Effector CD4-positive, alpha-beta T cell (primary cell): ENCODE results near the gene KLK3.
"Not testable (repeated sequence)": the region's sequence is repeated elsewhere in the genome, so short reads cannot be mapped to it uniquely, and the experiment has no call there.

ENCODE experiments used
- DNase-seq: peaks from one replicate; pipeline ENCODE4 v3.0.0-alpha.2; 2020

KLK3 gene

GRCh38 chr19:50870417-50871089 lies 15.8 kb downstream of the KLK3 start:
- DNase-seq, result no peak

GRCh38 chr19:50873056-50873455 lies 18.3 kb downstream of the KLK3 start, which contains the start of gene KLK2:
KLK2 (plus strand) TSS chr19:50873439; CDS start chr19:50873474, 35 bp downstream.
- no peak for DNase-seq

GRCh38 chr19:50874211-50874610 lies 19.5 kb downstream of the KLK3 start:
- DNase-seq, result no peak

GRCh38 chr19:50875795-50876422 lies 21.2 kb downstream of the KLK3 start:
- no peak for DNase-seq

- DNase-seq, result no peak
Observed at GRCh38 chr19:50876456-50876855, 21.7 kb downstream of the KLK3 start.

GRCh38 chr19:50877338-50877737 lies 22.6 kb downstream of the KLK3 start:
- DNase-seq, result no peak

- DNase-seq, result no peak
Observed at GRCh38 chr19:50878851-50879250, 24.1 kb downstream of the KLK3 start.

- DNase-seq, result no peak
Observed at GRCh38 chr19:50880241-50880640, 25.5 kb downstream of the KLK3 start.

GRCh38 chr19:50882188-50882587 lies 27.5 kb downstream of the KLK3 start:
- no peak for DNase-seq

GRCh38 chr19:50889638-50890037 lies 34.9 kb downstream of the KLK3 start:
- no peak for DNase-seq

GRCh38 chr19:50890422-50891252 lies 35.9 kb downstream of the KLK3 start:
- DNase-seq, result no peak

GRCh38 chr19:50891253-50891625 lies 36.5 kb downstream of the KLK3 start:
- no peak for DNase-seq

- DNase-seq, result no peak
Observed at GRCh38 chr19:50893047-50893736, 38.5 kb downstream of the KLK3 start.

GRCh38 chr19:50894478-50895356 lies 40.0 kb downstream of the KLK3 start:
- DNase-seq, result no peak

- not testable (repeated sequence) for DNase-seq
Observed at GRCh38 chr19:50896089-50896590, 41.4 kb downstream of the KLK3 start.

- no peak for DNase-seq
Observed at GRCh38 chr19:50896591-50897190, 42.0 kb downstream of the KLK3 start.

GRCh38 chr19:50897191-50897607 lies 42.5 kb downstream of the KLK3 start:
- DNase-seq, result no peak

GRCh38 chr19:50897612-50898011 lies 42.9 kb downstream of the KLK3 start:
- DNase-seq, result no peak

GRCh38 chr19:50898018-50898417 lies 43.3 kb downstream of the KLK3 start:
- no peak for DNase-seq

- DNase-seq, result no peak
Observed at GRCh38 chr19:50899569-50899968, 44.9 kb downstream of the KLK3 start.

- no peak for DNase-seq
Observed at GRCh38 chr19:50902640-50903039, 47.9 kb downstream of the KLK3 start.
